ENCODE measurements around the gene GRIP2.

DNA sequence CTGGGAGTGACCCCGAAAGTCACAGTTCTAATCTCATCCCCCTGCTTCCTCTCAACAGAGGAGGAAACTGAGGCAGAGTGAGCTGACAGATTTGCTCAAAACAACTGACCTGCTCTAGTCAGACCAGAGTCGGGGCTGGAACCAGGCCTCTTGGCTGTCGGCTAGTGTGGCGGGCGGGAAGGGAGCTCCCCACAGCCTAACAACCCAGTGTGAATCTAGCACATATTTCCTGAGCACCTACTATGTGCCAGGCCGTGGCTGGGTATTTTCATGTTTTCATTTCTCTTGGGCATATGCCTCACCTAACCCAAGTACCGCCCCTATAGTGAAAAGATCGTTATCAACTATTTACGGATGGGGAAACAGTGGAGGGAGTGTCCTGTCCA lies 27.2 kb downstream of the GRIP2 start:
- TF ChIP-seq POLR2AphosphoS5 (IDR thresholded peaks at IDR 0.05) = no peak
- TF ChIP-seq, protein P1, sequence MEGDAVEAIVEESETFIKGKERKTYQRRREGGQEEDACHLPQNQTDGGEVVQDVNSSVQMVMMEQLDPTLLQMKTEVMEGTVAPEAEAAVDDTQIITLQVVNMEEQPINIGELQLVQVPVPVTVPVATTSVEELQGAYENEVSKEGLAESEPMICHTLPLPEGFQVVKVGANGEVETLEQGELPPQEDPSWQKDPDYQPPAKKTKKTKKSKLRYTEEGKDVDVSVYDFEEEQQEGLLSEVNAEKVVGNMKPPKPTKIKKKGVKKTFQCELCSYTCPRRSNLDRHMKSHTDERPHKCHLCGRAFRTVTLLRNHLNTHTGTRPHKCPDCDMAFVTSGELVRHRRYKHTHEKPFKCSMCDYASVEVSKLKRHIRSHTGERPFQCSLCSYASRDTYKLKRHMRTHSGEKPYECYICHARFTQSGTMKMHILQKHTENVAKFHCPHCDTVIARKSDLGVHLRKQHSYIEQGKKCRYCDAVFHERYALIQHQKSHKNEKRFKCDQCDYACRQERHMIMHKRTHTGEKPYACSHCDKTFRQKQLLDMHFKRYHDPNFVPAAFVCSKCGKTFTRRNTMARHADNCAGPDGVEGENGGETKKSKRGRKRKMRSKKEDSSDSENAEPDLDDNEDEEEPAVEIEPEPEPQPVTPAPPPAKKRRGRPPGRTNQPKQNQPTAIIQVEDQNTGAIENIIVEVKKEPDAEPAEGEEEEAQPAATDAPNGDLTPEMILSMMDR (IDR thresholded peaks at IDR 0.05) = no peak
- no peak for TF ChIP-seq POLR2A (IDR thresholded peaks at IDR 0.05)
- TF ChIP-seq EP300 (IDR thresholded peaks at IDR 0.05) = no peak
